Panc1 (cell line): ENCODE data around the gene GPRC5D. TPM values are rescaled to one million over a fixed set of nuclear protein-coding genes. Genes with fewer than 3 reads are reported as not detected.

Source experiments
- ATAC-seq: fragments of 200-7000 bp; cut with Tn5 transposase; 2 replicates; pipeline ENCODE4 v1.9.1; 2020; ENCODE audit warnings: mild to moderate bottlenecking, moderate library complexity
- BruUV-seq: library from RNA; stranded (reverse); fragments of 400-500 nt; replicated peaks from 2 replicates; lab custom pipeline; 2021; lab: Mats Ljungman, UMichigan
- CTCF ChIA-PET: fragments of 300-600 bp; sonication (Branson Sonifier 250); formaldehyde crosslinking; loops from one replicate; lab custom pipeline; 2022; ENCODE audit warnings: antibody characterized with exemption; lab: Charles Lee
- POLR2A ChIA-PET: fragments of 300-600 bp; sonication (Branson Sonifier 250); formaldehyde crosslinking; loops from one replicate; lab custom pipeline; 2022; ENCODE audit warnings: antibody characterized with exemption; lab: Charles Lee
- DNase-seq: peaks from one replicate; pipeline ENCODE4 v3.0.0-alpha.2; 2010; ENCODE audit warnings: low read depth, low spot score
- H3K27ac ChIP-seq: 2 replicates; pipeline ENCODE4 v1.5.1; 2011; ENCODE audit warnings: mild to moderate bottlenecking, low read length, inconsistent platforms
- H3K27me3 ChIP-seq: fragments of 200-500 bp; sonication (Bioruptor generic); 2 replicates; pipeline ENCODE4 v1.6.0; 2014; ENCODE audit warnings: low read length, inconsistent platforms; ENCODE audit not compliant: control insufficient read depth, insufficient read depth
- H3K36me3 ChIP-seq: fragments of 200-500 bp; sonication (Bioruptor generic); 2 replicates; pipeline ENCODE4 v1.5.1; 2014; ENCODE audit warnings: inconsistent platforms, mild to moderate bottlenecking, low read length, moderate library complexity; ENCODE audit not compliant: control insufficient read depth, insufficient read depth
- H3K4me1 ChIP-seq: 2 replicates; pipeline ENCODE4 v1.5.1; 2011; ENCODE audit warnings: inconsistent platforms, mild to moderate bottlenecking, low read length, moderate library complexity; ENCODE audit not compliant: control insufficient read depth, insufficient read depth
- H3K4me3 ChIP-seq, 2 experiments: 2 replicates each; pipeline ENCODE4 v1.5.1; 2011 to 2012; ENCODE audit warnings: low read depth in 2 of 2, low read length in 2 of 2, mild to moderate bottlenecking in 2 of 2, inconsistent platforms in 1 of 2, moderate library complexity in 1 of 2
- H3K9me3 ChIP-seq: fragments of 200-500 bp; sonication (Bioruptor generic); 2 replicates; pipeline ENCODE4 v1.5.1; 2014; ENCODE audit warnings: low read depth, mild to moderate bottlenecking, inconsistent platforms, low read length, moderate library complexity; ENCODE audit not compliant: control insufficient read depth, insufficient read depth
- POLR2AphosphoS5 ChIP-seq: IDR thresholded peaks from 2 replicates; pipeline ENCODE4 v1.6.1; 2012; ENCODE audit warnings: mild to moderate bottlenecking, low read depth, low read length, moderate library complexity
- SIN3A ChIP-seq: IDR thresholded peaks from 2 replicates; pipeline ENCODE4 v1.6.1; 2012; ENCODE audit warnings: low read depth, mild to moderate bottlenecking, low read length, moderate library complexity, borderline replicate concordance; ENCODE audit not compliant: insufficient read depth
- TCF7L2 ChIP-seq: IDR thresholded peaks from 2 replicates; pipeline ENCODE4 v1.6.1; 2011; ENCODE audit warnings: mild to moderate bottlenecking, low read depth, low read length, inconsistent platforms
- in situ Hi-C: cut with HindIII; loops from 2 replicates; pipeline ENCODE4 v1.10.0; 2016; ENCODE audit warnings: low sequenced_read_pairs, low pct_unique_long_range_greater_than_20kb
- intact Hi-C: fragments of 100-400 bp; cut with micrococcal nuclease; formaldehyde crosslinking; loops from one replicate; pipeline ENCODE4 v1.10.0; 2022; ENCODE audit not compliant: unreplicated experiment
- total RNA-seq: library from RNA; stranded (reverse); gene quantifications from one replicate; pipeline ENCODE4 v1.2.1, GENCODE V29; 2021; ENCODE audit not compliant: unreplicated experiment
- TF ChIP-seq, protein P1 (sequence below): fragments of 450-650 bp; IDR thresholded peaks from 2 replicates; pipeline ENCODE4 v1.5.1; 2017; ENCODE audit warnings: mild to moderate bottlenecking
- TF ChIP-seq, protein P2 (sequence below), 2 experiments: IDR thresholded peaks; 2 replicates each; pipeline ENCODE4 v1.6.1; 2011 to 2012; ENCODE audit warnings: low read depth in 2 of 2, control low read depth in 1 of 2, low read length in 1 of 2, mild to moderate bottlenecking in 1 of 2, moderate library complexity in 1 of 2; ENCODE audit not compliant: insufficient read depth in 1 of 2

The GPRC5D gene
- total RNA-seq, 1 experiment from 2014 or later = not detected

DNA sequence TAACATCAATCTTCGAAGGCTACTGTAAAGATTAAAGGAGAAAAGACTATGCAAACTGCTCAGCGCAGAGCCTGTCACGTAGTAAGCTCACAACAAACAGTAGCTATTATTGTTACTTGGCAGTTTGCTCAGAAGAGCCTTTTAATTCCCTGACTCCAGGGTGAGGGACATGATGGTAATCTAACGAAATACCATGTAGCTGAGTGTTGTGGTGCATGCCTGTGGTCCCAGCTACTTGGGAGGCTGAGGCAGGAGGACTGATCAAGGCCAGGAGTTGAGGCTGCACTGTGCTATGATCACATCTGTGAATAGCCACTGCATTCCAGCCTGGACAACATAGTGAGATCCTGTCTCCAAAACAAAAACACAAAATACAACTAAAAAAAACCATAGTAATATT, 25.3 kb upstream of the GPRC5D start:
- DNase-seq = no peak
- in situ Hi-C loops = no loop called here

DNA sequence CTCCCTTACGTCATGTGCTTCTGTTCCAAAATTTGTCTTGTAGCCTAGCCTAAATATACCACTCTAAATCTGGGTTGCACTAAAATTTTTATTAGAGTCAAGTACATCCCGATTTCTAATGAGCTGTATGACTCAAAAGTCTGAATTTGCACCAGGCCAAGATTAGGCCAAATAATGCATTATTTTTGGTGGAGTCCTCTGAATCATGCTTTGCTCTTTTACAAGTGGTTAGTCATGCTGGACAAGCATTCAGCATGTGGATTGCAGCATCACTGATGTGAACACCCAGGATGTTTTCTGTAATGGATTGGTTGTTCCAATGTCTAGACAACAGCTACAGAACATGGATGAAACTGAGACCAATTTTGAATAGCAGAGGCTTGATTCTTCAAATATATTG, 24.4 kb upstream of the GPRC5D start:
- Histone ChIP-seq H3K9me3 (no peaks in the 10 kb centered on the region), H3K4me1 (no peaks in the 10 kb centered on the region), H3K36me3 (no peaks in the 10 kb centered on the region; the same call in 1 of the 2 replicates), H3K27me3 (no peaks in the 10 kb centered on the region), H3K4me3 (no peak overlapping the region), H3K27ac (no peak overlapping the region)
- in situ Hi-C loops (no loop called here), intact Hi-C loops (no loop called here)
- TF ChIP-seq, protein P1, sequence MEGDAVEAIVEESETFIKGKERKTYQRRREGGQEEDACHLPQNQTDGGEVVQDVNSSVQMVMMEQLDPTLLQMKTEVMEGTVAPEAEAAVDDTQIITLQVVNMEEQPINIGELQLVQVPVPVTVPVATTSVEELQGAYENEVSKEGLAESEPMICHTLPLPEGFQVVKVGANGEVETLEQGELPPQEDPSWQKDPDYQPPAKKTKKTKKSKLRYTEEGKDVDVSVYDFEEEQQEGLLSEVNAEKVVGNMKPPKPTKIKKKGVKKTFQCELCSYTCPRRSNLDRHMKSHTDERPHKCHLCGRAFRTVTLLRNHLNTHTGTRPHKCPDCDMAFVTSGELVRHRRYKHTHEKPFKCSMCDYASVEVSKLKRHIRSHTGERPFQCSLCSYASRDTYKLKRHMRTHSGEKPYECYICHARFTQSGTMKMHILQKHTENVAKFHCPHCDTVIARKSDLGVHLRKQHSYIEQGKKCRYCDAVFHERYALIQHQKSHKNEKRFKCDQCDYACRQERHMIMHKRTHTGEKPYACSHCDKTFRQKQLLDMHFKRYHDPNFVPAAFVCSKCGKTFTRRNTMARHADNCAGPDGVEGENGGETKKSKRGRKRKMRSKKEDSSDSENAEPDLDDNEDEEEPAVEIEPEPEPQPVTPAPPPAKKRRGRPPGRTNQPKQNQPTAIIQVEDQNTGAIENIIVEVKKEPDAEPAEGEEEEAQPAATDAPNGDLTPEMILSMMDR = no peak
- TF ChIP-seq, protein P2, sequence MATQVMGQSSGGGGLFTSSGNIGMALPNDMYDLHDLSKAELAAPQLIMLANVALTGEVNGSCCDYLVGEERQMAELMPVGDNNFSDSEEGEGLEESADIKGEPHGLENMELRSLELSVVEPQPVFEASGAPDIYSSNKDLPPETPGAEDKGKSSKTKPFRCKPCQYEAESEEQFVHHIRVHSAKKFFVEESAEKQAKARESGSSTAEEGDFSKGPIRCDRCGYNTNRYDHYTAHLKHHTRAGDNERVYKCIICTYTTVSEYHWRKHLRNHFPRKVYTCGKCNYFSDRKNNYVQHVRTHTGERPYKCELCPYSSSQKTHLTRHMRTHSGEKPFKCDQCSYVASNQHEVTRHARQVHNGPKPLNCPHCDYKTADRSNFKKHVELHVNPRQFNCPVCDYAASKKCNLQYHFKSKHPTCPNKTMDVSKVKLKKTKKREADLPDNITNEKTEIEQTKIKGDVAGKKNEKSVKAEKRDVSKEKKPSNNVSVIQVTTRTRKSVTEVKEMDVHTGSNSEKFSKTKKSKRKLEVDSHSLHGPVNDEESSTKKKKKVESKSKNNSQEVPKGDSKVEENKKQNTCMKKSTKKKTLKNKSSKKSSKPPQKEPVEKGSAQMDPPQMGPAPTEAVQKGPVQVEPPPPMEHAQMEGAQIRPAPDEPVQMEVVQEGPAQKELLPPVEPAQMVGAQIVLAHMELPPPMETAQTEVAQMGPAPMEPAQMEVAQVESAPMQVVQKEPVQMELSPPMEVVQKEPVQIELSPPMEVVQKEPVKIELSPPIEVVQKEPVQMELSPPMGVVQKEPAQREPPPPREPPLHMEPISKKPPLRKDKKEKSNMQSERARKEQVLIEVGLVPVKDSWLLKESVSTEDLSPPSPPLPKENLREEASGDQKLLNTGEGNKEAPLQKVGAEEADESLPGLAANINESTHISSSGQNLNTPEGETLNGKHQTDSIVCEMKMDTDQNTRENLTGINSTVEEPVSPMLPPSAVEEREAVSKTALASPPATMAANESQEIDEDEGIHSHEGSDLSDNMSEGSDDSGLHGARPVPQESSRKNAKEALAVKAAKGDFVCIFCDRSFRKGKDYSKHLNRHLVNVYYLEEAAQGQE (IDR thresholded peaks at IDR 0.05; ENCODE audit: insufficient read depth in 1 of 2, low read depth in 2 of 2, low read length in 1 of 2) = no peak
- TF ChIP-seq TCF7L2 = no peak
- no peak for TF ChIP-seq POLR2AphosphoS5
- no peak for TF ChIP-seq SIN3A
- BruUV-seq = no TSS peak
- DNase-seq (no peak), ATAC-seq (no peak)
- ChIA-PET CTCF (interaction anchor here (0.6 to 1.0 kb wide), 4 partner anchors 21 to 1328 kb away, joined by 3 to 5 read pairs (median 4); no protein-coding TSS in a partner anchor), POLR2A (no interaction called here)

More for the DNA sequence above, 25.3 kb upstream of the GPRC5D start:
- H3K27me3 ChIP-seq = no peaks in the 10 kb centered on the region
- no peaks in the 10 kb centered on the region; the same call in 1 of the 2 replicates for H3K36me3 ChIP-seq
- H3K9me3 ChIP-seq = no peaks in the 10 kb centered on the region
- no peak overlapping the region for H3K27ac ChIP-seq
- TF ChIP-seq, protein P2 (IDR thresholded peaks at IDR 0.05; ENCODE audit: insufficient read depth in 1 of 2, low read depth in 2 of 2, low read length in 1 of 2) = no peak
- TF ChIP-seq, protein P1 = no peak
- no peak for TF ChIP-seq SIN3A
- TF ChIP-seq TCF7L2 = no peak
- no peak for TF ChIP-seq POLR2AphosphoS5
- ATAC-seq = no peak
- POLR2A ChIA-PET = no interaction called here
- no peaks in the 10 kb centered on the region for H3K4me1 ChIP-seq
- BruUV-seq = no TSS peak
- H3K4me3 ChIP-seq = no peak overlapping the region
- intact Hi-C loops = no loop called here
- CTCF ChIA-PET = no interaction called here
